HG02884 (cell line): ENCODE measurements around the gene OR2T6.
A peak's percentile ranks its signal among the peaks of the same experiment; 100 is the strongest.
"Not testable (repeated sequence)": the region's sequence is repeated elsewhere in the genome, so short reads cannot be mapped to it uniquely, and the experiment has no call there.

ENCODE experiments used
- ATAC-seq: cut with Tn5 transposase; IDR thresholded peaks from one replicate; pipeline ENCODE4 v1.9.1; 2021; ENCODE audit warnings: mild to moderate bottlenecking, moderate library complexity; ENCODE audit not compliant: unreplicated experiment

OR2T6 gene

GRCh38 chr1:248432201-248432600, 56.7 kb downstream of the OR2T6 start:
- ATAC-seq, result not testable (repeated sequence)

GRCh38 chr1:248433811-248434415, 58.4 kb downstream of the OR2T6 start:
- ATAC-seq, result not testable (repeated sequence)

GRCh38 chr1:248434913-248435312, 59.4 kb downstream of the OR2T6 start:
- ATAC-seq, result peak; percentile 48

GRCh38 chr1:248436303-248436702, 60.8 kb downstream of the OR2T6 start:
- not testable (repeated sequence) for ATAC-seq

GRCh38 chr1:248438668-248439067, 63.1 kb downstream of the OR2T6 start:
- peak; percentile 71 for ATAC-seq

- ATAC-seq, result not testable (repeated sequence)
These were observed 63.7 kb downstream of the OR2T6 start for GRCh38 chr1:248439283-248439682.
